ENCODE results near the gene LBR.

DNA sequence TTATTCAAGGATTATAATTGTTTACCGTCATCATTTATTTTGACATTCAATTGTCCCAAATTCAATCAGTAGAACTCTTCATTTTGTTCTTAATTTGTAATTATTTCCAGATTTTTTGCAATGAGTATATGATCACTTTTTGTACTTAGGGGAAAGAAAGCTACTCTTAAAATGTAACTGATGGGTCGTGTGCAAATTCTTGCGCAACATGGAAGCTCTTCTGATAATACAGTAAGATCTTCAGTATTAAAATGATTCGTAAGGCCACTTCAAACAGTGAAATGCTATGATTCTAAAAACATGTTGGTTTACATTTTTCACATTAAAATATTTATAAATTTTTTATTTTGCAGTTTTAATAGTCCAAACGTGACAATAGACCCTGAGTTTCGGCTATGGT is 63.4 kb downstream of the LBR start:
- TF ChIP-seq, protein P1, sequence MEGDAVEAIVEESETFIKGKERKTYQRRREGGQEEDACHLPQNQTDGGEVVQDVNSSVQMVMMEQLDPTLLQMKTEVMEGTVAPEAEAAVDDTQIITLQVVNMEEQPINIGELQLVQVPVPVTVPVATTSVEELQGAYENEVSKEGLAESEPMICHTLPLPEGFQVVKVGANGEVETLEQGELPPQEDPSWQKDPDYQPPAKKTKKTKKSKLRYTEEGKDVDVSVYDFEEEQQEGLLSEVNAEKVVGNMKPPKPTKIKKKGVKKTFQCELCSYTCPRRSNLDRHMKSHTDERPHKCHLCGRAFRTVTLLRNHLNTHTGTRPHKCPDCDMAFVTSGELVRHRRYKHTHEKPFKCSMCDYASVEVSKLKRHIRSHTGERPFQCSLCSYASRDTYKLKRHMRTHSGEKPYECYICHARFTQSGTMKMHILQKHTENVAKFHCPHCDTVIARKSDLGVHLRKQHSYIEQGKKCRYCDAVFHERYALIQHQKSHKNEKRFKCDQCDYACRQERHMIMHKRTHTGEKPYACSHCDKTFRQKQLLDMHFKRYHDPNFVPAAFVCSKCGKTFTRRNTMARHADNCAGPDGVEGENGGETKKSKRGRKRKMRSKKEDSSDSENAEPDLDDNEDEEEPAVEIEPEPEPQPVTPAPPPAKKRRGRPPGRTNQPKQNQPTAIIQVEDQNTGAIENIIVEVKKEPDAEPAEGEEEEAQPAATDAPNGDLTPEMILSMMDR (IDR thresholded peaks at IDR 0.05) = no peak
- no peak for TF ChIP-seq POLR2A (IDR thresholded peaks at IDR 0.05)

Measured in suprapubic skin (tissue), 3 donors.